CD14-positive monocyte (primary cell): ENCODE data around the gene PDCD1. TPM values are rescaled to one million over a fixed set of nuclear protein-coding genes. Genes with fewer than 3 reads are reported as not detected.

Experiments
- DNase-seq, 3 donors: peaks; one replicate each; pipeline ENCODE4 v3.0.0-alpha.2; 2011 to 2022
- H2AFZ ChIP-seq: 2 replicates; pipeline ENCODE4 v1.6.0; 2012; ENCODE audit warnings: mild to moderate bottlenecking, low read depth, low read length, inconsistent platforms; ENCODE audit not compliant: insufficient read depth, poor library complexity, severe bottlenecking
- H3K27ac ChIP-seq, 2 donors: 1 replicate in 1 of 2; 2 replicates in 1 of 2; pipeline ENCODE4 v1.5.1; 2012 to 2013; ENCODE audit warnings: low read length in 2 of 2, control low read depth in 1 of 2, inconsistent platforms in 1 of 2, low read depth in 1 of 2, mild to moderate bottlenecking in 1 of 2
- H3K27me3 ChIP-seq, 2 donors: one replicate each; pipeline versions ENCODE4 v1.6.0 to v1.6.1; 2011 to 2013; ENCODE audit warnings: low read length in 2 of 2; ENCODE audit not compliant: control insufficient read depth in 2 of 2, insufficient read depth in 2 of 2
- H3K36me3 ChIP-seq, 2 donors: replicated peaks in 1 of 2; 1 replicate in 1 of 2; 2 replicates in 1 of 2; pipeline versions ENCODE4 v1.5.1 to v1.6.1; 2012 to 2013; ENCODE audit warnings: low read length in 2 of 2, control low read depth in 1 of 2, inconsistent platforms in 1 of 2, mild to moderate bottlenecking in 1 of 2; ENCODE audit not compliant: insufficient read depth in 2 of 2, control insufficient read depth in 1 of 2
- H3K4me1 ChIP-seq, 2 donors: 1 replicate in 1 of 2; 2 replicates in 1 of 2; pipeline versions ENCODE4 v1.5.1 to v1.6.1; 2012 to 2013; ENCODE audit warnings: low read length in 2 of 2, control low read depth in 1 of 2, inconsistent platforms in 1 of 2, mild to moderate bottlenecking in 1 of 2, moderate library complexity in 1 of 2; ENCODE audit not compliant: insufficient read depth in 2 of 2, control insufficient read depth in 1 of 2
- H3K4me2 ChIP-seq: replicated peaks from 2 replicates; pipeline ENCODE3; 2012; ENCODE audit warnings: low read length, moderate library complexity, mild to moderate bottlenecking; ENCODE audit not compliant: poor library complexity, severe bottlenecking; ENCODE audit errors: extremely low read depth
- H3K4me3 ChIP-seq, 3 experiments: fragments of 200-600 bp in 1 of 3; sonication (generic) in 1 of 3; replicated peaks in 1 of 3; 1 replicate in 2 of 3; 2 replicates in 1 of 3; pipeline ENCODE4 v1.5.1; 2011 to 2013; ENCODE audit warnings: low read length in 3 of 3, mild to moderate bottlenecking in 3 of 3, control low read depth in 2 of 3, low read depth in 2 of 3, inconsistent platforms in 1 of 3, moderate library complexity in 1 of 3
- H3K79me2 ChIP-seq: 2 replicates; pipeline ENCODE4 v1.6.0; 2012; ENCODE audit warnings: mild to moderate bottlenecking, control low read depth, inconsistent platforms, low read length, moderate library complexity; ENCODE audit not compliant: insufficient read depth
- H3K9ac ChIP-seq: 2 replicates; pipeline ENCODE4 v1.6.0; 2017; ENCODE audit warnings: low read length, mild to moderate bottlenecking; ENCODE audit not compliant: insufficient read depth, poor library complexity, severe bottlenecking
- H3K9me3 ChIP-seq, 2 donors: replicated peaks in 1 of 2; 1 replicate in 1 of 2; 2 replicates in 1 of 2; pipeline versions ENCODE4 v1.5.1 to v1.6.1; 2012 to 2013; ENCODE audit warnings: low read length in 2 of 2, control low read depth in 1 of 2; ENCODE audit not compliant: control insufficient read depth in 1 of 2, insufficient read depth in 1 of 2
- H4K20me1 ChIP-seq: 2 replicates; pipeline ENCODE4 v1.6.0; 2012; ENCODE audit warnings: mild to moderate bottlenecking, low read length, control low read depth, moderate library complexity; ENCODE audit not compliant: insufficient read depth
- H3K27ac Mint-ChIP-seq, 7 donors: one replicate each; pipeline ENCODE4 v1.8.0; 2020; ENCODE audit warnings: mild to moderate bottlenecking in 7 of 7, mixed read lengths in 7 of 7, moderate library complexity in 6 of 7, inconsistent platforms in 2 of 7
- H3K27me3 Mint-ChIP-seq, 3 donors: one replicate each; pipeline ENCODE4 v1.8.0; 2021 to 2022; ENCODE audit warnings: low read depth in 3 of 3, mild to moderate bottlenecking in 3 of 3, mixed read lengths in 3 of 3, moderate library complexity in 3 of 3, inconsistent platforms in 1 of 3
- H3K36me3 Mint-ChIP-seq, 2 donors: one replicate each; pipeline ENCODE4 v1.8.0; 2020; ENCODE audit warnings: mixed read lengths in 2 of 2, inconsistent platforms in 1 of 2, mild to moderate bottlenecking in 1 of 2
- H3K4me1 Mint-ChIP-seq: one replicate; pipeline ENCODE4 v1.8.0; 2020; ENCODE audit warnings: mild to moderate bottlenecking, mixed read lengths
- H3K4me3 Mint-ChIP-seq, 2 donors: one replicate each; pipeline ENCODE4 v1.8.0; 2020; ENCODE audit warnings: mild to moderate bottlenecking in 2 of 2, mixed read lengths in 2 of 2, moderate library complexity in 1 of 2
- H3K9me3 Mint-ChIP-seq, 7 donors: one replicate each; pipeline ENCODE4 v1.8.0; 2020 to 2022; ENCODE audit warnings: mixed read lengths in 7 of 7, mild to moderate bottlenecking in 6 of 7, moderate library complexity in 6 of 7, inconsistent platforms in 2 of 7
- WGBS: methylation state at CpG from one replicate; pipeline ENCODE4 v1.1.5; 2013; ENCODE audit warnings: missing lambda C conversion rate; ENCODE audit not compliant: insufficient coverage; 5-methylcytosine and 5-hydroxymethylcytosine counted together
- intact Hi-C, 2 donors: fragments of 100-400 bp; cut with micrococcal nuclease; formaldehyde crosslinking; loops; one replicate each; pipeline versions ENCODE4 v1.15.0 to v1.15.1; 2023
- polyA plus RNA-seq, 3 donors: library from polyadenylated mRNA; depleted of rRNA in 1 of 3; unstranded in 2 of 3; stranded (reverse) in 1 of 3; fragments of 300-500 nt in 2 of 3; fragments of >200 nt in 1 of 3; fragmentation: Illumina TruSeq in 2 of 3; gene quantifications; 1 replicate in 2 of 3; 2 replicates in 1 of 3; pipeline ENCODE4 v1.2.3, GENCODE V29; 2012 to 2021
- TF ChIP-seq, protein P1 (sequence below): fragments of 200-600 bp; IDR thresholded peaks from one replicate; pipeline ENCODE4 v1.8.0; 2022; ENCODE audit warnings: antibody characterized with exemption, mild to moderate bottlenecking

PDCD1 gene
- polyA plus RNA-seq, 3 donors = 0.08 TPM; not detected in 2

GRCh38 chr2:241842620-241843211 lies 16.0 kb downstream of the PDCD1 start:
- intact Hi-C loops = no loop called here

GRCh38 chr2:241842067-241842415 lies 16.7 kb downstream of the PDCD1 start:
- Mint-ChIP-seq H3K27ac (peak overlapping the region in 6 of 7 donors; percentile 16 to 95 (median 70)), H3K27me3 (peaks cover 7 to 34% (median 25%) of the 10 kb centered on the region in 3 donors), H3K4me3 (peak overlapping the region in 1 of 2 donors; percentile 89), H3K36me3 (peaks cover 4 to 6% of the 10 kb centered on the region in 2 donors), H3K4me1 (peaks cover 38% of the 10 kb centered on the region), H3K9me3 (peaks cover 0 to 3% (median 0%) of the 10 kb centered on the region in 7 donors)
- Histone ChIP-seq H2AFZ (no peak overlapping the region), H3K79me2 (no peaks in the 10 kb centered on the region), H3K9ac (peak overlapping the region; percentile 67), H3K4me2 (no peak overlapping the region), H3K27ac (no peak overlapping the region), H3K27me3 (no peaks in the 10 kb centered on the region), H3K4me1 (peaks cover 14 to 35% of the 10 kb centered on the region in 2 donors), H3K9me3 (no peaks in the 10 kb centered on the region), H3K36me3 (no peaks in the 10 kb centered on the region), H4K20me1 (no peaks in the 10 kb centered on the region), H3K4me3 (no peak overlapping the region)
- intact Hi-C loops = no loop called here
- DNase-seq = no peak
- TF ChIP-seq, protein P1, sequence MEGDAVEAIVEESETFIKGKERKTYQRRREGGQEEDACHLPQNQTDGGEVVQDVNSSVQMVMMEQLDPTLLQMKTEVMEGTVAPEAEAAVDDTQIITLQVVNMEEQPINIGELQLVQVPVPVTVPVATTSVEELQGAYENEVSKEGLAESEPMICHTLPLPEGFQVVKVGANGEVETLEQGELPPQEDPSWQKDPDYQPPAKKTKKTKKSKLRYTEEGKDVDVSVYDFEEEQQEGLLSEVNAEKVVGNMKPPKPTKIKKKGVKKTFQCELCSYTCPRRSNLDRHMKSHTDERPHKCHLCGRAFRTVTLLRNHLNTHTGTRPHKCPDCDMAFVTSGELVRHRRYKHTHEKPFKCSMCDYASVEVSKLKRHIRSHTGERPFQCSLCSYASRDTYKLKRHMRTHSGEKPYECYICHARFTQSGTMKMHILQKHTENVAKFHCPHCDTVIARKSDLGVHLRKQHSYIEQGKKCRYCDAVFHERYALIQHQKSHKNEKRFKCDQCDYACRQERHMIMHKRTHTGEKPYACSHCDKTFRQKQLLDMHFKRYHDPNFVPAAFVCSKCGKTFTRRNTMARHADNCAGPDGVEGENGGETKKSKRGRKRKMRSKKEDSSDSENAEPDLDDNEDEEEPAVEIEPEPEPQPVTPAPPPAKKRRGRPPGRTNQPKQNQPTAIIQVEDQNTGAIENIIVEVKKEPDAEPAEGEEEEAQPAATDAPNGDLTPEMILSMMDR = no peak
- 100% methylated on average over 3 of the region's 11 CpGs for WGBS

More at GRCh38 chr2:241842620-241843211, 16.0 kb downstream of the PDCD1 start:
- Histone ChIP-seq H3K36me3 (no peaks in the 10 kb centered on the region), H3K4me2 (peak overlapping the region; percentile 87), H3K27ac (peak overlapping the region; percentile 0 to 69), H3K4me1 (peaks cover 14 to 35% of the 10 kb centered on the region in 2 donors), H3K79me2 (no peaks in the 10 kb centered on the region), H3K27me3 (no peaks in the 10 kb centered on the region), H2AFZ (peak overlapping the region; percentile 85), H3K4me3 (peak overlapping the region; percentile 34 to 78 (median 43)), H3K9me3 (no peaks in the 10 kb centered on the region), H3K9ac (peak overlapping the region; percentile 67), H4K20me1 (no peaks in the 10 kb centered on the region)
- 2% methylated on average over 20 of the region's 29 CpGs for WGBS
- Mint-ChIP-seq H3K4me1 (peaks cover 38% of the 10 kb centered on the region), H3K4me3 (peak overlapping the region; percentile 89 to 95), H3K27ac (peak overlapping the region; percentile 86 to 95 (median 94)), H3K27me3 (peaks cover 7 to 29% (median 23%) of the 10 kb centered on the region in 3 donors), H3K36me3 (peaks cover 4 to 6% of the 10 kb centered on the region in 2 donors), H3K9me3 (peaks cover 0 to 3% (median 0%) of the 10 kb centered on the region in 7 donors)
- DNase-seq = peak; percentile 71 to 76 (median 76)
- TF ChIP-seq, protein P1 = no peak
